NT2/D1 (cell line): ENCODE measurements around the gene OSBPL9.

ENCODE experiments used
- SUZ12 ChIP-seq: IDR thresholded peaks from 2 replicates; pipeline ENCODE4 v1.6.1; 2011; ENCODE audit not compliant: insufficient read length, insufficient read depth; ENCODE audit errors: extremely low read depth
- YY1 ChIP-seq: IDR thresholded peaks from 2 replicates; pipeline ENCODE4 v1.6.1; 2011; ENCODE audit not compliant: insufficient read length, insufficient read depth
- ZNF274 ChIP-seq: IDR thresholded peaks from 2 replicates; pipeline ENCODE4 v1.6.1; 2011; ENCODE audit warnings: mild to moderate bottlenecking, low read depth, low read length

GRCh38 chr1:51667561-51667960, 50.7 kb downstream of the OSBPL9 start:
- TF ChIP-seq ZNF274, result no peak
- TF ChIP-seq YY1, result no peak
- no peak for TF ChIP-seq SUZ12
